H1 (cell line): ENCODE measurements around the gene PSMB11. TPM values are rescaled to one million over a fixed set of nuclear protein-coding genes. Genes with fewer than 3 reads are reported as not detected.

ENCODE experiments used
- polyA plus RNA-seq, 7 experiments: library from polyadenylated mRNA; depleted of rRNA in 3 of 7; stranded (reverse) in 5 of 7; unstranded in 2 of 7; fragments of >200 nt in 5 of 7; fragments of 200-250 nt in 2 of 7; gene quantifications; 1 replicate in 5 of 7; 2 replicates in 1 of 7; 4 replicates in 1 of 7; pipeline versions ENCODE4 v1.2.1 to v1.2.3, GENCODE V29; 2011 to 2013; ENCODE audit warnings: missing spikeins in 2 of 7, mixed read lengths in 2 of 7
- total RNA-seq: library from RNA; stranded (reverse); fragmentation: NEBNext Ultra II Directional; extraction: Animal tissue kit (Norgen Biotek cat#: 25700); gene quantifications from 2 replicates; pipeline ENCODE4 v1.2.1, GENCODE V29; 2021
- TF ChIP-seq, protein P1 (sequence below): fragments of 300-600 bp; sonication (generic); IDR thresholded peaks from 2 replicates; pipeline ENCODE4 v1.7.1; 2012; ENCODE audit warnings: low read length, moderate library complexity, mild to moderate bottlenecking, inconsistent platforms; ENCODE audit not compliant: insufficient replicate concordance

PSMB11 gene
- total and polyA plus RNA-seq, 2 of the 8 experiments (the other 6 are each of a cell fraction or from before 2014, with no cell fraction given), result not detected

DNA sequence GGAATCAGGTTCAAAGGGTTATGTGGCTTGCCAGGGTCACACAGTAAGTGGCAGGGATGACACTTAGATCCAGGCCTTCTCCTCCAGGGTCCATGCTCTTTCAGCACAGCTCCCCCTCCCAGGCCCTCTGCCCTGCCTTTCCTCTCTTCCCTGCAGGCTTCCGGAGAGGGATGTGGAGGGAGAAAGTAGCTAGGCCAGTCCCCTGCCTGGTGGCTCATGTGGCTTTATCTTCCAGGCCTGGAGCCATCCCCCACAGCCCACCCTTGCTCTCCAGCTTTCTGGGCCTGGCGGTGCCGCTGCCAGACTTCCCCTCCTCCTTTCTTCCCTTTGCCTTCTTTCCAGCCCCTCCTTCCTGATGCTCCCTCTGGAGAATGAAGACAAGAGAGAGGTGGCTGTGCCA, 1.7 kb downstream of the PSMB11 start (continued):
- TF ChIP-seq, protein P1, sequence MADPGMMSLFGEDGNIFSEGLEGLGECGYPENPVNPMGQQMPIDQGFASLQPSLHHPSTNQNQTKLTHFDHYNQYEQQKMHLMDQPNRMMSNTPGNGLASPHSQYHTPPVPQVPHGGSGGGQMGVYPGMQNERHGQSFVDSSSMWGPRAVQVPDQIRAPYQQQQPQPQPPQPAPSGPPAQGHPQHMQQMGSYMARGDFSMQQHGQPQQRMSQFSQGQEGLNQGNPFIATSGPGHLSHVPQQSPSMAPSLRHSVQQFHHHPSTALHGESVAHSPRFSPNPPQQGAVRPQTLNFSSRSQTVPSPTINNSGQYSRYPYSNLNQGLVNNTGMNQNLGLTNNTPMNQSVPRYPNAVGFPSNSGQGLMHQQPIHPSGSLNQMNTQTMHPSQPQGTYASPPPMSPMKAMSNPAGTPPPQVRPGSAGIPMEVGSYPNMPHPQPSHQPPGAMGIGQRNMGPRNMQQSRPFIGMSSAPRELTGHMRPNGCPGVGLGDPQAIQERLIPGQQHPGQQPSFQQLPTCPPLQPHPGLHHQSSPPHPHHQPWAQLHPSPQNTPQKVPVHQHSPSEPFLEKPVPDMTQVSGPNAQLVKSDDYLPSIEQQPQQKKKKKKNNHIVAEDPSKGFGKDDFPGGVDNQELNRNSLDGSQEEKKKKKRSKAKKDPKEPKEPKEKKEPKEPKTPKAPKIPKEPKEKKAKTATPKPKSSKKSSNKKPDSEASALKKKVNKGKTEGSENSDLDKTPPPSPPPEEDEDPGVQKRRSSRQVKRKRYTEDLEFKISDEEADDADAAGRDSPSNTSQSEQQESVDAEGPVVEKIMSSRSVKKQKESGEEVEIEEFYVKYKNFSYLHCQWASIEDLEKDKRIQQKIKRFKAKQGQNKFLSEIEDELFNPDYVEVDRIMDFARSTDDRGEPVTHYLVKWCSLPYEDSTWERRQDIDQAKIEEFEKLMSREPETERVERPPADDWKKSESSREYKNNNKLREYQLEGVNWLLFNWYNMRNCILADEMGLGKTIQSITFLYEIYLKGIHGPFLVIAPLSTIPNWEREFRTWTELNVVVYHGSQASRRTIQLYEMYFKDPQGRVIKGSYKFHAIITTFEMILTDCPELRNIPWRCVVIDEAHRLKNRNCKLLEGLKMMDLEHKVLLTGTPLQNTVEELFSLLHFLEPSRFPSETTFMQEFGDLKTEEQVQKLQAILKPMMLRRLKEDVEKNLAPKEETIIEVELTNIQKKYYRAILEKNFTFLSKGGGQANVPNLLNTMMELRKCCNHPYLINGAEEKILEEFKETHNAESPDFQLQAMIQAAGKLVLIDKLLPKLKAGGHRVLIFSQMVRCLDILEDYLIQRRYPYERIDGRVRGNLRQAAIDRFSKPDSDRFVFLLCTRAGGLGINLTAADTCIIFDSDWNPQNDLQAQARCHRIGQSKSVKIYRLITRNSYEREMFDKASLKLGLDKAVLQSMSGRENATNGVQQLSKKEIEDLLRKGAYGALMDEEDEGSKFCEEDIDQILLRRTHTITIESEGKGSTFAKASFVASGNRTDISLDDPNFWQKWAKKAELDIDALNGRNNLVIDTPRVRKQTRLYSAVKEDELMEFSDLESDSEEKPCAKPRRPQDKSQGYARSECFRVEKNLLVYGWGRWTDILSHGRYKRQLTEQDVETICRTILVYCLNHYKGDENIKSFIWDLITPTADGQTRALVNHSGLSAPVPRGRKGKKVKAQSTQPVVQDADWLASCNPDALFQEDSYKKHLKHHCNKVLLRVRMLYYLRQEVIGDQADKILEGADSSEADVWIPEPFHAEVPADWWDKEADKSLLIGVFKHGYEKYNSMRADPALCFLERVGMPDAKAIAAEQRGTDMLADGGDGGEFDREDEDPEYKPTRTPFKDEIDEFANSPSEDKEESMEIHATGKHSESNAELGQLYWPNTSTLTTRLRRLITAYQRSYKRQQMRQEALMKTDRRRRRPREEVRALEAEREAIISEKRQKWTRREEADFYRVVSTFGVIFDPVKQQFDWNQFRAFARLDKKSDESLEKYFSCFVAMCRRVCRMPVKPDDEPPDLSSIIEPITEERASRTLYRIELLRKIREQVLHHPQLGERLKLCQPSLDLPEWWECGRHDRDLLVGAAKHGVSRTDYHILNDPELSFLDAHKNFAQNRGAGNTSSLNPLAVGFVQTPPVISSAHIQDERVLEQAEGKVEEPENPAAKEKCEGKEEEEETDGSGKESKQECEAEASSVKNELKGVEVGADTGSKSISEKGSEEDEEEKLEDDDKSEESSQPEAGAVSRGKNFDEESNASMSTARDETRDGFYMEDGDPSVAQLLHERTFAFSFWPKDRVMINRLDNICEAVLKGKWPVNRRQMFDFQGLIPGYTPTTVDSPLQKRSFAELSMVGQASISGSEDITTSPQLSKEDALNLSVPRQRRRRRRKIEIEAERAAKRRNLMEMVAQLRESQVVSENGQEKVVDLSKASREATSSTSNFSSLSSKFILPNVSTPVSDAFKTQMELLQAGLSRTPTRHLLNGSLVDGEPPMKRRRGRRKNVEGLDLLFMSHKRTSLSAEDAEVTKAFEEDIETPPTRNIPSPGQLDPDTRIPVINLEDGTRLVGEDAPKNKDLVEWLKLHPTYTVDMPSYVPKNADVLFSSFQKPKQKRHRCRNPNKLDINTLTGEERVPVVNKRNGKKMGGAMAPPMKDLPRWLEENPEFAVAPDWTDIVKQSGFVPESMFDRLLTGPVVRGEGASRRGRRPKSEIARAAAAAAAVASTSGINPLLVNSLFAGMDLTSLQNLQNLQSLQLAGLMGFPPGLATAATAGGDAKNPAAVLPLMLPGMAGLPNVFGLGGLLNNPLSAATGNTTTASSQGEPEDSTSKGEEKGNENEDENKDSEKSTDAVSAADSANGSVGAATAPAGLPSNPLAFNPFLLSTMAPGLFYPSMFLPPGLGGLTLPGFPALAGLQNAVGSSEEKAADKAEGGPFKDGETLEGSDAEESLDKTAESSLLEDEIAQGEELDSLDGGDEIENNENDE, result no peak
